Measurements from ENCODE around the gene YEATS2. TPM values are rescaled to one million over a fixed set of nuclear protein-coding genes. Genes with fewer than 3 reads are reported as not detected.
A peak's percentile ranks its signal among the peaks of the same experiment; 100 is the strongest.

Gene YEATS2
- total RNA-seq (2022): 34.5 and 37.7 TPM in 2 replicates
- percentile 81 among the genes with signal in this experiment for Bru-seq, nascent RNA
- percentile 81 among the genes with signal in this experiment for BruChase-seq, experiment 1, labeled RNA remaining after a 2-hour chase
- BruChase-seq, experiment 2, labeled RNA remaining after a 6-hour chase: percentile 77 among the genes with signal in this experiment
- long read RNA-seq, partial matches to known transcripts: 9 of 20 reads
- long read RNA-seq, other reads (novel, unspliced or antisense): 11 of 20 reads

- BruUV-seq (replicated peaks): no TSS peak
- ChIA-PET CTCF (interaction anchor here (1.0 kb wide), 1 partner anchor 62 kb away, joined by 5 read pairs; no protein-coding TSS in a partner anchor), POLR2A (interaction anchor here (0.5 to 1.4 kb wide), 11 partner anchors 15 to 389 kb away, joined by 3 to 9 read pairs (median 5); partner anchors contain the start of gene KLHL24)
- no peaks in the 10 kb centered on the region for H3K4me1 ChIP-seq
- peaks cover 29% of the 10 kb centered on the region for H3K4me1 Mint-ChIP-seq (ENCODE audit: low read depth, unreplicated experiment)
- H3K4me3 ChIP-seq (ENCODE audit: low read depth, low read length): peak within 1 kb of the TSS; percentile 95
- no peaks in the 10 kb centered on the region for H3K36me3 ChIP-seq (ENCODE audit: control insufficient read depth, insufficient read depth, low read length)
- H3K36me3 Mint-ChIP-seq (ENCODE audit: insufficient read depth, unreplicated experiment): peaks cover 27% of the 10 kb centered on the region
- H3K9me3 Mint-ChIP-seq (ENCODE audit: unreplicated experiment): no peaks in the 10 kb centered on the region
- peak within 1 kb of the TSS; percentile 53 for H3K27ac Mint-ChIP-seq (ENCODE audit: unreplicated experiment)
- no peaks in the 10 kb centered on the region for H3K9me3 ChIP-seq
- no peaks in the 10 kb centered on the region for H3K27me3 ChIP-seq (replicated peaks; ENCODE audit: control insufficient read depth, insufficient read depth, low read length)
- H3K4me3 Mint-ChIP-seq (ENCODE audit: unreplicated experiment): peak within 1 kb of the TSS; percentile 79
- H3K27me3 Mint-ChIP-seq (ENCODE audit: insufficient read depth, unreplicated experiment): no peaks in the 10 kb centered on the region
- no peak for TF ChIP-seq CTCF (IDR thresholded peaks at IDR 0.05; ENCODE audit: insufficient read depth in 1 of 2, low read depth in 1 of 2, low read length in 1 of 2, severe bottlenecking in 1 of 2, unreplicated experiment in 1 of 2)
- intact Hi-C loops (cut with micrococcal nuclease; ENCODE audit: unreplicated experiment): loop anchor here (2.0 kb wide), 1 partner anchor 61 kb away; no protein-coding TSS in a partner anchor
- peak; percentile 75 to 79 for DNase-seq
Measured at GRCh38 chr3:183697610-183698317, at the start of gene YEATS2. YEATS2 (plus strand) TSS chr3:183697797; CDS start chr3:183715163, 17,366 bp downstream.

GRCh38 chr3:183650554-183650953 lies 47.0 kb upstream of the YEATS2 start:
- Mint-ChIP-seq H3K4me3 (ENCODE audit: unreplicated experiment) (no peak overlapping the region), H3K9me3 (ENCODE audit: unreplicated experiment) (peaks cover 35% of the 10 kb centered on the region), H3K27me3 (ENCODE audit: insufficient read depth, unreplicated experiment) (no peaks in the 10 kb centered on the region), H3K36me3 (ENCODE audit: insufficient read depth, unreplicated experiment) (peaks cover 13% of the 10 kb centered on the region), H3K27ac (ENCODE audit: unreplicated experiment) (no peak overlapping the region), H3K4me1 (ENCODE audit: low read depth, unreplicated experiment) (no peaks in the 10 kb centered on the region)
- Histone ChIP-seq H3K4me1 (no peaks in the 10 kb centered on the region), H3K9me3 (peaks cover 24% of the 10 kb centered on the region), H3K27me3 (replicated peaks; ENCODE audit: control insufficient read depth, insufficient read depth, low read length) (no peaks in the 10 kb centered on the region), H3K36me3 (ENCODE audit: control insufficient read depth, insufficient read depth, low read length) (no peaks in the 10 kb centered on the region; the same call in 1 of the 2 replicates), H3K4me3 (ENCODE audit: low read depth, low read length) (no peak overlapping the region)
- CTCF ChIA-PET: no interaction called here
- intact Hi-C loops (cut with micrococcal nuclease; ENCODE audit: unreplicated experiment): no loop called here
- no peak for TF ChIP-seq CTCF (IDR thresholded peaks at IDR 0.05; ENCODE audit: insufficient read depth in 1 of 2, low read depth in 1 of 2, low read length in 1 of 2, severe bottlenecking in 1 of 2, unreplicated experiment in 1 of 2)
- no peak for DNase-seq
- BruUV-seq (replicated peaks): TSS peak; percentile 26
- POLR2A ChIA-PET: no interaction called here

GRCh38 chr3:183653209-183654064 lies 44.2 kb upstream of the YEATS2 start:
- TF ChIP-seq CTCF (IDR thresholded peaks at IDR 0.05; ENCODE audit: insufficient read depth in 1 of 2, low read depth in 1 of 2, low read length in 1 of 2, severe bottlenecking in 1 of 2, unreplicated experiment in 1 of 2): no peak
- Histone ChIP-seq H3K9me3 (peaks cover 24% of the 10 kb centered on the region), H3K27me3 (replicated peaks; ENCODE audit: control insufficient read depth, insufficient read depth, low read length) (no peaks in the 10 kb centered on the region), H3K36me3 (ENCODE audit: control insufficient read depth, insufficient read depth, low read length) (no peaks in the 10 kb centered on the region; the same call in 1 of the 2 replicates), H3K4me1 (no peaks in the 10 kb centered on the region), H3K4me3 (ENCODE audit: low read depth, low read length) (no peak overlapping the region)
- CTCF ChIA-PET: no interaction called here
- intact Hi-C loops (cut with micrococcal nuclease; ENCODE audit: unreplicated experiment): no loop called here
- BruUV-seq (replicated peaks): no TSS peak
- H3K4me3 Mint-ChIP-seq (ENCODE audit: unreplicated experiment): no peak overlapping the region
- DNase-seq: peak in 1 of 2 experiments; percentile 37
- no peaks in the 10 kb centered on the region for H3K27me3 Mint-ChIP-seq (ENCODE audit: insufficient read depth, unreplicated experiment)
- H3K9me3 Mint-ChIP-seq (ENCODE audit: unreplicated experiment): peaks cover 44% of the 10 kb centered on the region
- no peaks in the 10 kb centered on the region for H3K4me1 Mint-ChIP-seq (ENCODE audit: low read depth, unreplicated experiment)
- no peak overlapping the region for H3K27ac Mint-ChIP-seq (ENCODE audit: unreplicated experiment)
- H3K36me3 Mint-ChIP-seq (ENCODE audit: insufficient read depth, unreplicated experiment): peaks cover 13% of the 10 kb centered on the region
- POLR2A ChIA-PET: no interaction called here

All from Caco-2 (cell line).